PC-9 (cell line): Measurements from ENCODE around the gene ABCA2. TPM values are rescaled to one million over a fixed set of nuclear protein-coding genes. Genes with fewer than 3 reads are reported as not detected.

Experiments used
- BruUV-seq: library from RNA; stranded (reverse); fragments of 400-500 nt; replicated peaks from 2 replicates; lab custom pipeline; 2021; lab: Mats Ljungman, UMichigan
- CTCF ChIA-PET: fragments of 300-600 bp; sonication (Branson Sonifier 250); formaldehyde crosslinking; loops from one replicate; lab custom pipeline; 2022; ENCODE audit warnings: antibody characterized with exemption; lab: Charles Lee
- POLR2A ChIA-PET: fragments of 300-600 bp; sonication (Branson Sonifier 250); formaldehyde crosslinking; loops from one replicate; lab custom pipeline; 2022; ENCODE audit warnings: antibody characterized with exemption; ENCODE audit not compliant: unreplicated experiment; lab: Charles Lee
- DNase-seq, 2 experiments: peaks; one replicate each; pipeline versions ENCODE4 v3.0.0 to v3.0.0-alpha.2; 2015 to 2022; ENCODE audit warnings: mixed read lengths in 1 of 2
- H2AFZ ChIP-seq: fragments of 200-600 bp; sonication (generic); 2 replicates; pipeline ENCODE4 v1.8.1; 2017; ENCODE audit warnings: antibody characterized with exemption
- H3F3A ChIP-seq: fragments of 200-600 bp; sonication (generic); 2 replicates; pipeline ENCODE4 v1.8.1; 2017; ENCODE audit warnings: antibody characterized with exemption, mild to moderate bottlenecking, low read depth; ENCODE audit not compliant: insufficient read depth
- H3K27ac ChIP-seq: fragments of 200-600 bp; sonication (generic); 2 replicates; pipeline ENCODE4 v1.6.1; 2016; ENCODE audit warnings: mixed run types
- H3K27me3 ChIP-seq: fragments of 200-600 bp; sonication (generic); 2 replicates; pipeline ENCODE4 v1.6.1; 2016; ENCODE audit warnings: low read depth, mixed run types; ENCODE audit not compliant: insufficient read depth
- H3K36me3 ChIP-seq: fragments of 200-600 bp; sonication (generic); 2 replicates; pipeline ENCODE4 v1.6.1; 2016; ENCODE audit warnings: low read depth, mixed run types
- H3K4me1 ChIP-seq: fragments of 200-600 bp; sonication (generic); replicated peaks from 2 replicates; pipeline ENCODE4 v1.6.1; 2016; ENCODE audit warnings: mixed run types; ENCODE audit not compliant: insufficient read depth
- H3K4me2 ChIP-seq: fragments of 200-600 bp; sonication (generic); 2 replicates; pipeline ENCODE4 v1.6.1; 2017; ENCODE audit warnings: mixed run types
- H3K4me3 ChIP-seq: fragments of 200-600 bp; sonication (generic); 2 replicates; pipeline ENCODE4 v1.6.1; 2016; ENCODE audit warnings: mixed run types
- H3K79me2 ChIP-seq: fragments of 200-600 bp; sonication (generic); 2 replicates; pipeline ENCODE4 v1.6.1; 2017; ENCODE audit warnings: low read depth, mixed run types
- H3K9me2 ChIP-seq: fragments of 200-600 bp; sonication (generic); 2 replicates; pipeline ENCODE4 v1.8.1; 2017; ENCODE audit warnings: mild to moderate bottlenecking; ENCODE audit not compliant: insufficient read depth
- H3K9me3 ChIP-seq: fragments of 200-600 bp; sonication (generic); 2 replicates; pipeline ENCODE4 v1.8.1; 2016; ENCODE audit warnings: low read depth; ENCODE audit not compliant: insufficient read depth
- H4K20me1 ChIP-seq: fragments of 200-600 bp; sonication (generic); 2 replicates; pipeline ENCODE4 v1.8.1; 2017; ENCODE audit not compliant: insufficient read depth
- EZH2 ChIP-seq: fragments of 200-600 bp; sonication (generic); IDR thresholded peaks from 2 replicates; pipeline ENCODE4 v1.8.0; 2017; ENCODE audit warnings: antibody characterized with exemption, low read depth
- intact Hi-C: fragments of 100-400 bp; cut with micrococcal nuclease; formaldehyde crosslinking; loops from one replicate; pipeline ENCODE4 v1.10.0; 2022; ENCODE audit not compliant: unreplicated experiment
- total RNA-seq: library from RNA; stranded (reverse); gene quantifications from 2 replicates; pipeline ENCODE4 v1.2.3, GENCODE V29; 2021
- TF ChIP-seq, protein P1 (sequence below): fragments of 200-600 bp; sonication (generic); conservative IDR thresholded peaks from 2 replicates; pipeline ENCODE4 v1.6.1; 2017; ENCODE audit warnings: mixed run types, antibody characterized with exemption, mild to moderate bottlenecking, moderate library complexity

ABCA2 gene
- total RNA-seq, 1 experiment from 2014 or later: 79.2 TPM

DNA sequence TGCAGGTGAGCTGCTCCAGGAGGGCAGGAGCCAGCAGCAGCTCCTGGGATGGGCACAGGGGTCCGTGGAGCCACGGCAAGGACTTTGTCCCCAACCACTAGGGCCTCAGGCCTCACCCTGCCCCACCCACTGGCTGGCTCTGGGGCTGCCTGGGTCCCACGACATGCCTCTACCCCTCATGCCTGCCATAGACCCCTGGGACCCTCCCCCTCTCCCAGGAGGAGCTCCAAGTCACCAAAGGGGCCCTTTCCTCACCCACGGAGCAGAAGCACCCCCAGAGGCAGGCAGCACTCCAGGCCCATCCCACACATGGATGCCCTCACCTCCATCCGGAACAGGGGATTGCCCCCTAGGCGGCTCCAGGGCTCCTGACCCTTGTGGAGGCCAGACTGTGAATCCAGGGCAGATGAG is 6.5 kb downstream of the ABCA2 start:
- BruUV-seq: no TSS peak
- no peak overlapping the region for H3K4me2 ChIP-seq
- no peaks in the 10 kb centered on the region for H3K4me1 ChIP-seq
- no peaks in the 10 kb centered on the region for H3K9me3 ChIP-seq
- no peak overlapping the region for H3K4me3 ChIP-seq
- intact Hi-C loops: no loop called here
- TF ChIP-seq EZH2: no peak
- TF ChIP-seq, protein P1, sequence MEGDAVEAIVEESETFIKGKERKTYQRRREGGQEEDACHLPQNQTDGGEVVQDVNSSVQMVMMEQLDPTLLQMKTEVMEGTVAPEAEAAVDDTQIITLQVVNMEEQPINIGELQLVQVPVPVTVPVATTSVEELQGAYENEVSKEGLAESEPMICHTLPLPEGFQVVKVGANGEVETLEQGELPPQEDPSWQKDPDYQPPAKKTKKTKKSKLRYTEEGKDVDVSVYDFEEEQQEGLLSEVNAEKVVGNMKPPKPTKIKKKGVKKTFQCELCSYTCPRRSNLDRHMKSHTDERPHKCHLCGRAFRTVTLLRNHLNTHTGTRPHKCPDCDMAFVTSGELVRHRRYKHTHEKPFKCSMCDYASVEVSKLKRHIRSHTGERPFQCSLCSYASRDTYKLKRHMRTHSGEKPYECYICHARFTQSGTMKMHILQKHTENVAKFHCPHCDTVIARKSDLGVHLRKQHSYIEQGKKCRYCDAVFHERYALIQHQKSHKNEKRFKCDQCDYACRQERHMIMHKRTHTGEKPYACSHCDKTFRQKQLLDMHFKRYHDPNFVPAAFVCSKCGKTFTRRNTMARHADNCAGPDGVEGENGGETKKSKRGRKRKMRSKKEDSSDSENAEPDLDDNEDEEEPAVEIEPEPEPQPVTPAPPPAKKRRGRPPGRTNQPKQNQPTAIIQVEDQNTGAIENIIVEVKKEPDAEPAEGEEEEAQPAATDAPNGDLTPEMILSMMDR: no peak
- H3K36me3 ChIP-seq: no peaks in the 10 kb centered on the region
- no peaks in the 10 kb centered on the region for H3K79me2 ChIP-seq
- no peak overlapping the region for H3K27ac ChIP-seq
- H2AFZ ChIP-seq: no peak overlapping the region
- peaks cover 7% of the 10 kb centered on the region; the same call in 1 of the 2 replicates for H3F3A ChIP-seq
- no peak for DNase-seq
- H3K9me2 ChIP-seq: no peaks in the 10 kb centered on the region
- H3K27me3 ChIP-seq: no peaks in the 10 kb centered on the region
- no peaks in the 10 kb centered on the region; the same call in 1 of the 2 replicates for H4K20me1 ChIP-seq
- ChIA-PET CTCF (interaction anchor here (0.5 to 1.0 kb wide), 2 partner anchors 71 to 74 kb away, joined by 5 to 10 read pairs; no protein-coding TSS in a partner anchor), POLR2A (no interaction called here)

DNA sequence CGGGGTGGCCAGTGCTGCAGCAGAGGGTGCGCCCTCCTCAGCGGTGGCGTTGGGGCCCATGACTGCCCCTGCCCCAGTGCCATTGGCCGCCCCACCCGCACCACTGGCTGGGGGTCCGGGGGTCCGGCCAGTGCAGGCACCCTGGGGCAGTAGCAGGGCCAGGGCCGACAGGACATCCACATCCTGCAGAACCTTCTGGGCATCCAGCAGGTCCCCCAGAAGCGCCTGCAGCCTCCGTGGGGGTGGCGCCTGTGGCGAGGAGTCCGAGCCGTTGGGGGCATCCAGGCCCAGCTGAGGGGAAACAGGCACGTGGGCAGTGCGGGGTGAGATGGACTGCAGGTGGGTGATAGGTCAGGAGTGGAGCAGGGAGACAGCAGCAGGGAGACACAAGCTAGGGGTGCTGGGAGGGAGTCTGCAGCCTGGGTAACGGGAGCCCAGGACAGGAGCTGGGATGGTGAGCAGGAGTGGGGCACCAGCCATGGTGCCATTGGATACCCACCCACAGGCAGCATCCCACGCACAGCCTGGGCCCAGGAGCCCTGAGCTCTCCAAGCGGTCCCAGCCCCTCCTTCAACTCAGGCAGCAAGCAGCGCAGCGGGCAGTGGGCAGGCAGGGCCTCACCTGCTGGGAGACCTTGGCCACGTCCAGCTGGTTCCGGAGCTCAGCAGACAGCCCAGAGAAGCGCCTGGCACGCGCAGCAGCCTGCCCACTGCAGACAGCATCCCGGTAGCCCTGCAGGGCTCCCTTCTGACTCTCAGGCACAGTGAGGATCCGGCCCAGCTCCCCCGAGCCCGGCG is 7.1 kb downstream of the ABCA2 start:
- Histone ChIP-seq H3K4me1 (no peaks in the 10 kb centered on the region), H3K4me3 (no peak overlapping the region), H3K4me2 (no peak overlapping the region), H3K36me3 (no peaks in the 10 kb centered on the region), H2AFZ (no peak overlapping the region), H3K9me2 (no peaks in the 10 kb centered on the region), H3K27ac (no peak overlapping the region), H3K9me3 (no peaks in the 10 kb centered on the region), H4K20me1 (no peaks in the 10 kb centered on the region; the same call in 1 of the 2 replicates), H3K27me3 (no peaks in the 10 kb centered on the region), H3F3A (peaks cover 7% of the 10 kb centered on the region; the same call in 1 of the 2 replicates), H3K79me2 (no peaks in the 10 kb centered on the region)
- BruUV-seq: no TSS peak
- TF ChIP-seq, protein P1: no peak
- no peak for TF ChIP-seq EZH2
- no peak for DNase-seq
- CTCF ChIA-PET: interaction anchor here (0.5 to 0.7 kb wide), 2 partner anchors 58 to 71 kb away, joined by 3 to 5 read pairs; no protein-coding TSS in a partner anchor
- POLR2A ChIA-PET: no interaction called here
- intact Hi-C loops: no loop called here

DNA sequence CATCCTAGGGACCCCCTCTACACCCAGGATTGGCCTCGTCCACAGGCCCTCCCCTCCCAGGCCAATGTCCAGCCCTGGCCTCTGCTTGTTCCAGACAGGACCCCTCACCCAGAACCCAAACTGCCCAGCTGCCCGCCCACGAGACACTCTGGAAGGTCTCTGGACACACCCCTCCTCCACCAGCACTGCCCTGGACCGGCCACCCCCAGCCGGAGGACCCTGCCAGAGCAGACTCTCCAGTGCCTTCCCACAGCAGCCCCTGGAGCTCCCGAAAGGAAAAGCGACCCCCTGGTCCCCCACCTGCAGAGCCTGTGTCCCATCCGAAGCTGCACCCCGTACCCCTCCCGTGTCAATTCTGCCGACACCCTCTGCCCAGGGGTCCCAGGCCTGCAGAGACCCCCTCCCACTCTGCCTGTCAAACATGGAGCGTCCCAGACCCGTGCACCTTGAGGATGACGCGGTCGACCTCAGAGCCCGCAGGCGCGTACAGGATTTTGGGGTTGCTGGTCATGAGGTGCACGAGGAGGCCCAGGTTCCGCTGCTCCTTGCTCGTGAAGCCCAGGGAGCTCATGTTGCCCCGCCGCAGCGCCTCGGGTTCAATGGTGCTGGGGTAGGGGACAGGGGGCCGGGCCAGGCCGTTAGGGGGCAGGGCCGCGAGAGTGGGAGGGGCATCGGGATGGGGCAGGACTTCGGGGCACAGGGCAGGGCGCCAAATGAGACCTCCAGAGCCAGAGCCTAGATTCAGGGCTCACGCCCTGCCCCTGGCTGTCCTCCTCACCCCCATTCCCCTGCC is 8.0 kb downstream of the ABCA2 start:
- H2AFZ ChIP-seq: no peak overlapping the region
- peaks cover 7% of the 10 kb centered on the region; the same call in 1 of the 2 replicates for H3F3A ChIP-seq
- H3K9me3 ChIP-seq: no peaks in the 10 kb centered on the region
- no peak for DNase-seq
- H3K27ac ChIP-seq: no peak overlapping the region
- no TSS peak for BruUV-seq
- H4K20me1 ChIP-seq: no peaks in the 10 kb centered on the region; the same call in 1 of the 2 replicates
- no peaks in the 10 kb centered on the region for H3K27me3 ChIP-seq
- H3K4me2 ChIP-seq: no peak overlapping the region
- no peak for TF ChIP-seq EZH2
- TF ChIP-seq, protein P1: no peak
- no peak overlapping the region for H3K4me3 ChIP-seq
- H3K36me3 ChIP-seq: no peaks in the 10 kb centered on the region
- ChIA-PET CTCF (interaction anchor here (0.7 kb wide), 1 partner anchor 178 kb away, joined by 12 read pairs; the partner anchor contains the start of gene AJM1), POLR2A (interaction anchor here (0.6 kb wide), 1 partner anchor 135 kb away, joined by 4 read pairs; no protein-coding TSS in a partner anchor)
- intact Hi-C loops: no loop called here
- H3K4me1 ChIP-seq: no peaks in the 10 kb centered on the region
- no peaks in the 10 kb centered on the region for H3K9me2 ChIP-seq
- no peaks in the 10 kb centered on the region for H3K79me2 ChIP-seq
